Fibroblast of lung (primary cell): Measurements from ENCODE around the gene FAXC. TPM values are rescaled to one million over a fixed set of nuclear protein-coding genes. Genes with fewer than 3 reads are reported as not detected.

Experiments
- DNase-seq, 2 donors: peaks; one replicate each; pipeline versions ENCODE4 v3.0.0 to v3.0.0-alpha.2; 2010; ENCODE audit warnings: low read depth in 2 of 2
- H2AFZ ChIP-seq: 2 replicates; pipeline ENCODE4 v1.5.1; 2012; ENCODE audit warnings: low read length, control low read depth, inconsistent platforms
- H3K27ac ChIP-seq: 2 replicates; pipeline ENCODE4 v1.5.1; 2011; ENCODE audit warnings: low read length, control low read depth; ENCODE audit not compliant: insufficient read depth
- H3K27me3 ChIP-seq: 2 replicates; pipeline ENCODE4 v1.5.1; 2011; ENCODE audit warnings: mild to moderate bottlenecking, low read length; ENCODE audit not compliant: control insufficient read depth, insufficient read depth
- H3K36me3 ChIP-seq: 2 replicates; pipeline ENCODE4 v1.5.1; 2011; ENCODE audit warnings: low read length; ENCODE audit not compliant: control insufficient read depth, insufficient read depth
- H3K4me1 ChIP-seq: 2 replicates; pipeline ENCODE4 v1.5.1; 2011; ENCODE audit warnings: low read length; ENCODE audit not compliant: control insufficient read depth, insufficient read depth; ENCODE audit errors: extremely low read depth
- H3K4me2 ChIP-seq: 2 replicates; pipeline ENCODE4 v1.5.1; 2011; ENCODE audit warnings: low read length, control low read depth; ENCODE audit not compliant: insufficient read depth; ENCODE audit errors: extremely low read depth
- H3K4me3 ChIP-seq, 4 experiments: fragments of 200-600 bp in 1 of 4; sonication (generic) in 1 of 4; replicated peaks in 1 of 4; 2 replicates each; pipeline ENCODE4 v1.5.1; 2011 to 2016; ENCODE audit warnings: low read length in 4 of 4, low read depth in 3 of 4, mild to moderate bottlenecking in 3 of 4, control low read depth in 2 of 4, inconsistent platforms in 1 of 4, mixed read lengths in 1 of 4; ENCODE audit not compliant: insufficient read depth in 1 of 4; ENCODE audit errors: control extremely low read depth in 1 of 4
- H3K79me2 ChIP-seq: 2 replicates; pipeline ENCODE4 v1.5.1; 2012; ENCODE audit warnings: mild to moderate bottlenecking, low read length, inconsistent platforms; ENCODE audit not compliant: control insufficient read depth, insufficient read depth
- H3K9ac ChIP-seq: 2 replicates; pipeline ENCODE4 v1.5.1; 2011; ENCODE audit warnings: mild to moderate bottlenecking, low read length, control low read depth; ENCODE audit not compliant: insufficient read depth
- H3K9me3 ChIP-seq: 2 replicates; pipeline ENCODE4 v1.5.1; 2012; ENCODE audit warnings: low read depth, low read length; ENCODE audit not compliant: control insufficient read depth, insufficient read depth
- H4K20me1 ChIP-seq: 2 replicates; pipeline ENCODE4 v1.5.1; 2011; ENCODE audit warnings: low read length; ENCODE audit not compliant: control insufficient read depth, insufficient read depth; ENCODE audit errors: extremely low read depth
- CTCF ChIP-seq, 2 donors: IDR thresholded peaks in 1 of 2; conservative IDR thresholded peaks in 1 of 2; 1 replicate in 1 of 2; 2 replicates in 1 of 2; pipeline ENCODE4 v1.5.1; 2011 to 2012; ENCODE audit warnings: low read length in 2 of 2, control low read depth in 1 of 2, inconsistent platforms in 1 of 2, low read depth in 1 of 2, mild to moderate bottlenecking in 1 of 2
- EZH2 ChIP-seq: IDR thresholded peaks from 2 replicates; pipeline ENCODE4 v1.5.1; 2012; ENCODE audit warnings: low read length, control low read depth, mild to moderate bottlenecking; ENCODE audit errors: missing control alignments
- polyA plus RNA-seq, 2 donors: library from polyadenylated mRNA; depleted of rRNA in 1 of 2; stranded (reverse) in 1 of 2; unstranded in 1 of 2; fragments of >200 nt; gene quantifications; 2 replicates each; pipeline ENCODE4 v1.2.1, GENCODE V29; 2011 to 2012; ENCODE audit warnings: missing spikeins in 1 of 2
- total RNA-seq: library from RNA; depleted of rRNA; stranded (reverse); fragments of >200 nt; gene quantifications from 2 replicates; pipeline ENCODE4 v1.2.1, GENCODE V29; 2014

The FAXC gene
- total and polyA plus RNA-seq, 2 donors (not counting 1 experiment from before 2014, with no cell fraction given), result 0.17 to 2.7 TPM

DNA sequence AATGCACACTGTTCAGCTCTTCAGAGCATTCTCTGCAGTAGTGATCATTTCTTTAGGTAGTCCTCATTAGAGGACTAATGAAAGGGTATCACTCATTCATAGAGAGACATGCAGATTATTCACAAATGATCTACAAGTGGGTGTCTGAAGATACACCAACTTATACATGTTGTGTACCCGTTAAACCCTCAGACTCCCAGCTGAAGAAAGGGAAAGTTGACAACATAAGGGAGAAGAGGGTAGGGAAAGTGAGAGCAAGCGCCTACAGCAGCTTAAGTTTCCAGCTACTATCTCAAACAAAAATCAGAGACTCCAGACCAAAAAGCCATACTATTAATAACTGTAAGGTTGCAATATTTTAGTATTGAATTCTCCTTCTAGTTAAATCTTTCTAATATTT, 37.1 kb downstream of the FAXC start:
- no peaks in the 10 kb centered on the region for H3K27me3 ChIP-seq
- no peak overlapping the region for H3K4me3 ChIP-seq
- no peak overlapping the region for H3K9ac ChIP-seq
- no peak overlapping the region for H3K4me2 ChIP-seq
- TF ChIP-seq EZH2 (no peak), CTCF (conservative IDR thresholded peaks at IDR 0.05 in 1 of 2, IDR thresholded peaks at IDR 0.05 in 1 of 2; ENCODE audit: low read depth in 1 of 2, low read length in 2 of 2) (no peak)
- no peaks in the 10 kb centered on the region for H4K20me1 ChIP-seq
- H3K36me3 ChIP-seq, result no peaks in the 10 kb centered on the region
- DNase-seq, result no peak
- H3K79me2 ChIP-seq, result no peaks in the 10 kb centered on the region
- H3K27ac ChIP-seq, result no peak overlapping the region
- no peaks in the 10 kb centered on the region for H3K9me3 ChIP-seq
- H3K4me1 ChIP-seq, result no peaks in the 10 kb centered on the region
- H2AFZ ChIP-seq, result no peak overlapping the region

GRCh38 chr6:99310553-99310952, 38.9 kb downstream of the FAXC start:
- H3K9me3 ChIP-seq, result no peaks in the 10 kb centered on the region
- no peak overlapping the region for H3K4me3 ChIP-seq
- no peaks in the 10 kb centered on the region for H3K4me1 ChIP-seq
- no peak overlapping the region for H3K4me2 ChIP-seq
- TF ChIP-seq EZH2 (no peak), CTCF (conservative IDR thresholded peaks at IDR 0.05 in 1 of 2, IDR thresholded peaks at IDR 0.05 in 1 of 2; ENCODE audit: low read depth in 1 of 2, low read length in 2 of 2) (no peak)
- H2AFZ ChIP-seq, result no peak overlapping the region
- H4K20me1 ChIP-seq, result no peaks in the 10 kb centered on the region
- H3K79me2 ChIP-seq, result no peaks in the 10 kb centered on the region
- no peaks in the 10 kb centered on the region for H3K27me3 ChIP-seq
- no peaks in the 10 kb centered on the region for H3K36me3 ChIP-seq
- DNase-seq, result no peak
- no peak overlapping the region for H3K27ac ChIP-seq
- no peak overlapping the region for H3K9ac ChIP-seq

DNA sequence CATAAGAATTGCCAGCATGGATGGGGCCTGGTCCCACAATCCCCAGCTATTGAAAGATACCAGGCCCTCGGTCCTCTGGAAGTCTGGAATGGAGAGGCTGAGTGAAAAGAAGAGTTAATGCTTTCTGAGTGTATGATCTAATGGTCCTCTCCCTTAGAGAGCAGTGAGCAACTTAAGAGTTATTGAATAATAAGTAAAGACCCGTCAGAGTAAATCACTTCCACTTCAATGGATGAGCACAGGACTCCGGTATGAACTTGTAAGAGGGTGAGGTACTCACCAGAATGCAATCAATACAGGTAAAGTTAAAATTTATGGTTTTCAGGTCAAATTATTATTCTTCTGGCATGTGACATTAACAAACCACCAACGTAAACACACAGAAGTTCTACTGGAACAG, 39.9 kb downstream of the FAXC start:
- no peak overlapping the region for H3K4me3 ChIP-seq
- H3K27me3 ChIP-seq, result no peaks in the 10 kb centered on the region
- H2AFZ ChIP-seq, result no peak overlapping the region
- no peak for DNase-seq
- H3K36me3 ChIP-seq, result no peaks in the 10 kb centered on the region
- H3K9me3 ChIP-seq, result no peaks in the 10 kb centered on the region
- no peak overlapping the region for H3K4me2 ChIP-seq
- no peaks in the 10 kb centered on the region for H4K20me1 ChIP-seq
- H3K4me1 ChIP-seq, result no peaks in the 10 kb centered on the region
- no peaks in the 10 kb centered on the region for H3K79me2 ChIP-seq
- H3K27ac ChIP-seq, result no peak overlapping the region
- no peak overlapping the region for H3K9ac ChIP-seq
- TF ChIP-seq EZH2, result no peak
- TF ChIP-seq CTCF (conservative IDR thresholded peaks at IDR 0.05 in 1 of 2, IDR thresholded peaks at IDR 0.05 in 1 of 2; ENCODE audit: low read depth in 1 of 2, low read length in 2 of 2), result no peak
